ENCODE data around the gene TMEM164.

TMEM164 gene

GRCh38 chrX:110025395-110025794, 22.5 kb downstream of the TMEM164 start:
- Histone ChIP-seq H3K4me1 (ENCODE audit: control extremely low read depth in 1 of 4, control insufficient read depth in 4 of 4, insufficient read depth in 4 of 4, low read length in 3 of 4) (peaks cover 0 to 5% (median 2%) of the 10 kb centered on the region in 4 experiments), H3K9me3 (ENCODE audit: control extremely low read depth in 1 of 5, control insufficient read depth in 4 of 5, insufficient read depth in 2 of 5, low read depth in 1 of 5, low read length in 4 of 5) (no peaks in the 10 kb centered on the region), H3K36me3 (ENCODE audit: control insufficient read depth in 4 of 4, insufficient read depth in 4 of 4, low read length in 3 of 4) (peaks cover 0 to 11% (median 1%) of the 10 kb centered on the region in 4 experiments), H3K27ac (ENCODE audit: insufficient read depth in 1 of 2, low read depth in 1 of 2, low read length in 2 of 2, poor library complexity in 1 of 2, severe bottlenecking in 2 of 2) (no peak overlapping the region), H3K4me3 (ENCODE audit: control insufficient read depth in 1 of 7, extremely low read depth in 1 of 7, insufficient read depth in 4 of 7, low read depth in 2 of 7, low read length in 6 of 7) (no peak overlapping the region), H3K27me3 (replicated peaks in 2 of 5; ENCODE audit: control insufficient read depth in 4 of 5, insufficient read depth in 5 of 5, low read length in 4 of 5) (peaks cover 0 to 3% (median 0%) of the 10 kb centered on the region in 5 experiments)
- no CpG with 5 or more reads among the region's 1 CpG for WGBS (ENCODE audit: insufficient coverage)
- no peak for DNase-seq
- POLR2A ChIA-PET = no interaction called here
- CTCF ChIA-PET = interaction anchor here (0.9 to 1.7 kb wide), 5 partner anchors 20 to 100 kb away, joined by 3 to 4 read pairs (median 3); partner anchors contain the start of gene TMEM164

- POLR2A ChIA-PET = no interaction called here
- WGBS (ENCODE audit: insufficient coverage) = 76% methylated on average over 7 of the region's 9 CpGs
Observed at GRCh38 chrX:110026099-110026844, 23.4 kb downstream of the TMEM164 start.

GRCh38 chrX:110032534-110033147, 29.7 kb downstream of the TMEM164 start:
- ChIA-PET POLR2A (no interaction called here), CTCF (interaction anchor here (1.2 to 1.4 kb wide), 2 partner anchors 9 to 14 kb away, joined by 3 read pairs; no protein-coding TSS in a partner anchor)
- peaks cover 0 to 17% (median 4%) of the 10 kb centered on the region in 4 experiments for H3K4me1 ChIP-seq (ENCODE audit: control extremely low read depth in 1 of 4, control insufficient read depth in 4 of 4, insufficient read depth in 4 of 4, low read length in 3 of 4)
- peak in 1 of 3 donors; percentile 22 for DNase-seq
- no peaks in the 10 kb centered on the region for H3K9me3 ChIP-seq (ENCODE audit: control extremely low read depth in 1 of 5, control insufficient read depth in 4 of 5, insufficient read depth in 2 of 5, low read depth in 1 of 5, low read length in 4 of 5)
- WGBS (ENCODE audit: insufficient coverage) = 86% methylated on average over 2 of the region's 3 CpGs
- no peaks in the 10 kb centered on the region for H3K36me3 ChIP-seq (ENCODE audit: control insufficient read depth in 4 of 4, insufficient read depth in 4 of 4, low read length in 3 of 4)
- H3K27me3 ChIP-seq (replicated peaks in 2 of 5; ENCODE audit: control insufficient read depth in 4 of 5, insufficient read depth in 5 of 5, low read length in 4 of 5) = no peaks in the 10 kb centered on the region
- no peak overlapping the region for H3K27ac ChIP-seq (ENCODE audit: insufficient read depth in 1 of 2, low read depth in 1 of 2, low read length in 2 of 2, poor library complexity in 1 of 2, severe bottlenecking in 2 of 2)
- no peak overlapping the region for H3K4me3 ChIP-seq (ENCODE audit: control insufficient read depth in 1 of 7, extremely low read depth in 1 of 7, insufficient read depth in 4 of 7, low read depth in 2 of 7, low read length in 6 of 7)

More at GRCh38 chrX:110026099-110026844, 23.4 kb downstream of the TMEM164 start:
- H3K27me3 ChIP-seq (replicated peaks in 2 of 5; ENCODE audit: control insufficient read depth in 4 of 5, insufficient read depth in 5 of 5, low read length in 4 of 5) = peaks cover 0 to 3% (median 0%) of the 10 kb centered on the region in 5 experiments
- no peaks in the 10 kb centered on the region for H3K9me3 ChIP-seq (ENCODE audit: control extremely low read depth in 1 of 5, control insufficient read depth in 4 of 5, insufficient read depth in 2 of 5, low read depth in 1 of 5, low read length in 4 of 5)
- H3K36me3 ChIP-seq (ENCODE audit: control insufficient read depth in 4 of 4, insufficient read depth in 4 of 4, low read length in 3 of 4) = peaks cover 0 to 10% (median 0%) of the 10 kb centered on the region in 4 experiments
- no peak overlapping the region for H3K27ac ChIP-seq (ENCODE audit: insufficient read depth in 1 of 2, low read depth in 1 of 2, low read length in 2 of 2, poor library complexity in 1 of 2, severe bottlenecking in 2 of 2)
- H3K4me1 ChIP-seq (ENCODE audit: control extremely low read depth in 1 of 4, control insufficient read depth in 4 of 4, insufficient read depth in 4 of 4, low read length in 3 of 4) = peaks cover 0 to 5% (median 2%) of the 10 kb centered on the region in 4 experiments
- no peak for DNase-seq
- CTCF ChIA-PET = interaction anchor here (1.1 to 1.7 kb wide), 5 partner anchors 18 to 99 kb away, joined by 3 to 4 read pairs (median 3); partner anchors contain the start of gene TMEM164
- H3K4me3 ChIP-seq (ENCODE audit: control insufficient read depth in 1 of 7, extremely low read depth in 1 of 7, insufficient read depth in 4 of 7, low read depth in 2 of 7, low read length in 6 of 7) = no peak overlapping the region

DNA sequence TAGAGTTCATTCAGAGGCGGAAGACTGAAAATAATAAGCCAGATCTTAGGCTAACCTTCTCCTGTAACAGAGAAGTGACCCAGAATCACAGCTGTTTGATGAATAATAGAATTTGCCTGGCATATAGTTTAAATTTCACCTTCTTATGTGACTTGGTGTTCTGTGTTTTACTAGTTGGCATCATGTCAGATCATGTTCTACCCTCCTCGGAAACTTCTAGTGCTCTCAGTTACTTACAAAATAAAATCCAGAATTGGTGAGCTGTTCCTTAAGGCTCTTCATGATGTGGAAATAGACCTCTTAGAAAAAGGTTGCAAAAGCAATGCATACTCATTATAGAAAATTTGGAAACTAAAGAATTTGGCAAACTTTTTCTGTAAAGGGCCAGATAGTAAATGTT, 31.1 kb downstream of the TMEM164 start:
- ChIA-PET CTCF (no interaction called here), POLR2A (no interaction called here)
- Histone ChIP-seq H3K4me1 (ENCODE audit: control extremely low read depth in 1 of 4, control insufficient read depth in 4 of 4, insufficient read depth in 4 of 4, low read length in 3 of 4) (peaks cover 0 to 17% (median 4%) of the 10 kb centered on the region in 4 experiments), H3K27me3 (replicated peaks in 2 of 5; ENCODE audit: control insufficient read depth in 4 of 5, insufficient read depth in 5 of 5, low read length in 4 of 5) (no peaks in the 10 kb centered on the region), H3K4me3 (ENCODE audit: control insufficient read depth in 1 of 7, extremely low read depth in 1 of 7, insufficient read depth in 4 of 7, low read depth in 2 of 7, low read length in 6 of 7) (no peak overlapping the region), H3K9me3 (ENCODE audit: control extremely low read depth in 1 of 5, control insufficient read depth in 4 of 5, insufficient read depth in 2 of 5, low read depth in 1 of 5, low read length in 4 of 5) (no peaks in the 10 kb centered on the region), H3K27ac (ENCODE audit: insufficient read depth in 1 of 2, low read depth in 1 of 2, low read length in 2 of 2, poor library complexity in 1 of 2, severe bottlenecking in 2 of 2) (no peak overlapping the region), H3K36me3 (ENCODE audit: control insufficient read depth in 4 of 4, insufficient read depth in 4 of 4, low read length in 3 of 4) (peaks cover 0 to 2% (median 0%) of the 10 kb centered on the region in 4 experiments)
- DNase-seq = no peak
- no CpG with 5 or more reads among the region's 2 CpGs for WGBS (ENCODE audit: insufficient coverage)

GRCh38 chrX:110036162-110037033, 33.5 kb downstream of the TMEM164 start:
- DNase-seq = peak; percentile 31 to 84 (median 70)
- H3K36me3 ChIP-seq (ENCODE audit: control insufficient read depth in 4 of 4, insufficient read depth in 4 of 4, low read length in 3 of 4) = peaks cover 0 to 2% (median under 1%) of the 10 kb centered on the region in 4 experiments
- WGBS (ENCODE audit: insufficient coverage) = no CpG with 5 or more reads among the region's 3 CpGs
- no peak overlapping the region for H3K27ac ChIP-seq (ENCODE audit: insufficient read depth in 1 of 2, low read depth in 1 of 2, low read length in 2 of 2, poor library complexity in 1 of 2, severe bottlenecking in 2 of 2)
- ChIA-PET POLR2A (no interaction called here), CTCF (interaction anchor here (1.0 kb wide), 1 partner anchor 119 kb away, joined by 3 read pairs; no protein-coding TSS in a partner anchor)
- no peaks in the 10 kb centered on the region for H3K9me3 ChIP-seq (ENCODE audit: control extremely low read depth in 1 of 5, control insufficient read depth in 4 of 5, insufficient read depth in 2 of 5, low read depth in 1 of 5, low read length in 4 of 5)
- no peaks in the 10 kb centered on the region for H3K27me3 ChIP-seq (replicated peaks in 2 of 5; ENCODE audit: control insufficient read depth in 4 of 5, insufficient read depth in 5 of 5, low read length in 4 of 5)
- peaks cover 0 to 17% (median 4%) of the 10 kb centered on the region in 4 experiments for H3K4me1 ChIP-seq (ENCODE audit: control extremely low read depth in 1 of 4, control insufficient read depth in 4 of 4, insufficient read depth in 4 of 4, low read length in 3 of 4)
- peak overlapping the region in 1 of 7 experiments; percentile 16 for H3K4me3 ChIP-seq (ENCODE audit: control insufficient read depth in 1 of 7, extremely low read depth in 1 of 7, insufficient read depth in 4 of 7, low read depth in 2 of 7, low read length in 6 of 7)

DNA sequence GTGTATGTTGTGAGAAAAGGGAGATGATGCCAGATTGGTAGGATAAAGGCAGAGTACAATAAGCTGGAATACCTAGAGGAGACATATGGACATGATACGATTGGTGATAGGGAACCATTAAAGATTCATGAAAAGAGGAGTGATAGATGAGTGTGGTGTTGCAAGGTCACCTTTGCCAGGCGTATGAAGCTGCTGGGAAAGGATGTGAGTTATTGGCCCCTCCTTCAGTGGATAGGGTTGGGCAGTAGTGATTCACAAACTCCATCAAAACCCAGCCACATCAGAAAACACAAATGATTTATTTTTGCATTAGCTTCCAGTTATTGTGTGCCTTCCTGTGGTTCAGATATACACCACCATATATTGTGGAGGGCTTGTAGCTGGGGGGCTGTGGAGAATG, 34.3 kb downstream of the TMEM164 start:
- POLR2A ChIA-PET = no interaction called here
- Histone ChIP-seq H3K27me3 (replicated peaks in 2 of 5; ENCODE audit: control insufficient read depth in 4 of 5, insufficient read depth in 5 of 5, low read length in 4 of 5) (no peaks in the 10 kb centered on the region), H3K4me3 (ENCODE audit: control insufficient read depth in 1 of 7, extremely low read depth in 1 of 7, insufficient read depth in 4 of 7, low read depth in 2 of 7, low read length in 6 of 7) (no peak overlapping the region), H3K9me3 (ENCODE audit: control extremely low read depth in 1 of 5, control insufficient read depth in 4 of 5, insufficient read depth in 2 of 5, low read depth in 1 of 5, low read length in 4 of 5) (no peaks in the 10 kb centered on the region), H3K4me1 (ENCODE audit: control extremely low read depth in 1 of 4, control insufficient read depth in 4 of 4, insufficient read depth in 4 of 4, low read length in 3 of 4) (peaks cover 0 to 17% (median 2%) of the 10 kb centered on the region in 4 experiments), H3K27ac (ENCODE audit: insufficient read depth in 1 of 2, low read depth in 1 of 2, low read length in 2 of 2, poor library complexity in 1 of 2, severe bottlenecking in 2 of 2) (no peak overlapping the region), H3K36me3 (ENCODE audit: control insufficient read depth in 4 of 4, insufficient read depth in 4 of 4, low read length in 3 of 4) (peaks cover 0 to 2% (median under 1%) of the 10 kb centered on the region in 4 experiments)
- CTCF ChIA-PET = interaction anchor here (1.0 kb wide), 1 partner anchor 120 kb away, joined by 3 read pairs; no protein-coding TSS in a partner anchor
- WGBS (ENCODE audit: insufficient coverage) = 100% methylated on average over 1 of the region's 2 CpGs
- peak in 1 of 3 donors; percentile 5 for DNase-seq
